Stimulated activated CD4-positive, alpha-beta T cell treated with anti-CD3 and anti-CD28 coated beads, Interleukin-12 subunit alpha, Interleukin-12 subunit beta, amount 100 ng/mL, for 4 hours (primary cell): ENCODE data around the gene ATF6B.
"Not testable (repeated sequence)": the region's sequence is repeated elsewhere in the genome, so short reads cannot be mapped to it uniquely, and the experiment has no call there.

Source experiments
- DNase-seq: peaks from one replicate; pipeline ENCODE4 v3.0.0-alpha.2; 2020

ATF6B gene

GRCh38 chr6:32102255-32102654 lies 25.8 kb downstream of the ATF6B start:
- DNase-seq: no peak

GRCh38 chr6:32100251-32100650 lies 27.8 kb downstream of the ATF6B start:
- not testable (repeated sequence) for DNase-seq

GRCh38 chr6:32097364-32097763 lies 30.7 kb downstream of the ATF6B start:
- DNase-seq: no peak

GRCh38 chr6:32096394-32097258 lies 31.4 kb downstream of the ATF6B start:
- DNase-seq: no peak

- no peak for DNase-seq
These were observed 32.0 kb downstream of the ATF6B start for GRCh38 chr6:32096087-32096393.

GRCh38 chr6:32095338-32096086 lies 32.5 kb downstream of the ATF6B start:
- no peak for DNase-seq

GRCh38 chr6:32092760-32093497 lies 35.1 kb downstream of the ATF6B start:
- no peak for DNase-seq

- no peak for DNase-seq
These were observed 38.8 kb downstream of the ATF6B start for GRCh38 chr6:32089082-32089828.

GRCh38 chr6:32088487-32089049 lies 39.5 kb downstream of the ATF6B start:
- DNase-seq: no peak

GRCh38 chr6:32087574-32088486 lies 40.2 kb downstream of the ATF6B start:
- DNase-seq: peak; percentile 65

GRCh38 chr6:32086661-32087573 lies 41.1 kb downstream of the ATF6B start:
- no peak for DNase-seq

- DNase-seq: no peak
These were observed 42.1 kb downstream of the ATF6B start for GRCh38 chr6:32085759-32086459.

- DNase-seq: no peak
These were observed 43.3 kb downstream of the ATF6B start for GRCh38 chr6:32084780-32085179.

GRCh38 chr6:32083812-32084768 lies 44.0 kb downstream of the ATF6B start:
- no peak for DNase-seq

GRCh38 chr6:32082935-32083334 lies 45.1 kb downstream of the ATF6B start:
- DNase-seq: no peak

- DNase-seq: no peak
These were observed 45.6 kb downstream of the ATF6B start for GRCh38 chr6:32082478-32082877.

- no peak for DNase-seq
These were observed 46.7 kb downstream of the ATF6B start for GRCh38 chr6:32081168-32081990.
